H1 (cell line): Measurements from ENCODE around the gene KLHDC1. TPM values are rescaled to one million over a fixed set of nuclear protein-coding genes. Genes with fewer than 3 reads are reported as not detected.

Source experiments
- CTCF ChIA-PET: fragments of 300-600 bp; sonication (Branson Sonifier 250); formaldehyde crosslinking; loops from one replicate; lab custom pipeline; 2021; ENCODE audit not compliant: partially characterized antibody; lab: Charles Lee
- POLR2A ChIA-PET: fragments of 300-600 bp; sonication (Branson Sonifier 250); formaldehyde crosslinking; loops from one replicate; lab custom pipeline; 2021; ENCODE audit warnings: inconsistent platforms; ENCODE audit not compliant: partially characterized antibody; lab: Charles Lee
- DNase-seq, 2 experiments: peaks; one replicate each; pipeline versions ENCODE4 v3.0.0 to v3.0.0-alpha.2; 2010 to 2022; ENCODE audit warnings: low spot score in 2 of 2, low read depth in 1 of 2, mixed read lengths in 1 of 2
- FAIRE-seq: peaks from 2 replicates; lab custom pipeline; 2011; peaks lifted over from hg19 to GRCh38; lab: Jason Lieb, UNC
- H2AFZ ChIP-seq: 2 replicates; pipeline ENCODE4 v1.8.1; 2012; ENCODE audit warnings: low read length, inconsistent platforms
- H2AK5ac ChIP-seq: 2 replicates; pipeline ENCODE4 v1.6.1; 2013; ENCODE audit warnings: low read depth, low read length
- H2BK120ac ChIP-seq: replicated peaks from 2 replicates; pipeline ENCODE3; 2013; ENCODE audit warnings: low read depth, low read length, inconsistent platforms
- H2BK12ac ChIP-seq: 2 replicates; pipeline ENCODE4 v1.6.1; 2013; ENCODE audit warnings: low read depth, low read length
- H2BK15ac ChIP-seq: 2 replicates; pipeline ENCODE4 v1.6.1; 2013; ENCODE audit warnings: low read length
- H2BK20ac ChIP-seq: 2 replicates; pipeline ENCODE4 v1.6.1; 2013; ENCODE audit warnings: low read length
- H2BK5ac ChIP-seq: 2 replicates; pipeline ENCODE4 v1.6.1; 2013; ENCODE audit warnings: low read depth, low read length
- H3K14ac ChIP-seq: 2 replicates; pipeline ENCODE4 v1.6.1; 2013; ENCODE audit warnings: inconsistent platforms; ENCODE audit not compliant: insufficient read length
- H3K18ac ChIP-seq: 2 replicates; pipeline ENCODE4 v1.6.1; 2013; ENCODE audit warnings: low read length; ENCODE audit errors: extremely low read depth
- H3K23ac ChIP-seq: 2 replicates; pipeline ENCODE4 v1.6.1; 2013; ENCODE audit warnings: inconsistent platforms; ENCODE audit not compliant: insufficient read length
- H3K23me2 ChIP-seq: 2 replicates; pipeline ENCODE4 v1.6.1; 2013; ENCODE audit warnings: low read depth, low read length
- H3K27ac ChIP-seq: 2 replicates; pipeline ENCODE4 v1.6.1; 2011; ENCODE audit warnings: low read depth, low read length, inconsistent platforms
- H3K27me3 ChIP-seq, 4 experiments: replicated peaks in 1 of 4; 1 replicate in 1 of 4; 2 replicates in 3 of 4; pipeline versions ENCODE4 v1.6.1 to v1.8.1; 2011 to 2013; ENCODE audit warnings: low read length in 3 of 4, mild to moderate bottlenecking in 3 of 4, inconsistent platforms in 2 of 4, mixed read lengths in 2 of 4, moderate library complexity in 1 of 4; ENCODE audit not compliant: control insufficient read depth in 3 of 4, insufficient read depth in 3 of 4; ENCODE audit errors: extremely low read depth in 1 of 4
- H3K36me3 ChIP-seq, 4 experiments: 2 replicates each; pipeline versions ENCODE4 v1.6.1 to v1.8.1; 2011 to 2013; ENCODE audit warnings: mild to moderate bottlenecking in 4 of 4, low read length in 3 of 4, moderate library complexity in 2 of 4, control low read depth in 1 of 4, inconsistent platforms in 1 of 4; ENCODE audit not compliant: insufficient read depth in 4 of 4, control insufficient read depth in 2 of 4
- H3K4ac ChIP-seq: replicated peaks from 2 replicates; pipeline ENCODE3; 2013; ENCODE audit warnings: low read length, low read depth, mixed read lengths, inconsistent platforms; ENCODE audit not compliant: insufficient read length
- H3K4me1 ChIP-seq, 4 experiments: replicated peaks in 1 of 4; 1 replicate in 1 of 4; 2 replicates in 3 of 4; pipeline versions ENCODE4 v1.6.1 to v1.8.1; 2011 to 2013; ENCODE audit warnings: low read length in 3 of 4, inconsistent platforms in 2 of 4, mixed read lengths in 1 of 4; ENCODE audit not compliant: insufficient read depth in 4 of 4, control insufficient read depth in 3 of 4
- H3K4me2 ChIP-seq, 2 experiments: 2 replicates each; pipeline versions ENCODE4 v1.6.1 to v1.8.1; 2011 to 2013; ENCODE audit warnings: low read depth in 2 of 2, low read length in 2 of 2, control low read depth in 1 of 2, inconsistent platforms in 1 of 2, mild to moderate bottlenecking in 1 of 2; ENCODE audit not compliant: insufficient read depth in 1 of 2
- H3K4me3 ChIP-seq, 4 experiments: fragments of 200-600, 300-600 bp in 1 of 4; sonication (generic), shearing (Covaris generic), sonication (Bioruptor Twin) in 1 of 4; 2 replicates each; pipeline versions ENCODE4 v1.5.1 to v1.8.1; 2011 to 2016; ENCODE audit warnings: low read length in 4 of 4, low read depth in 3 of 4, control low read depth in 2 of 4, inconsistent platforms in 2 of 4, mild to moderate bottlenecking in 2 of 4, mixed read lengths in 1 of 4, moderate library complexity in 1 of 4; ENCODE audit not compliant: insufficient read depth in 2 of 4; ENCODE audit errors: extremely low read depth in 1 of 4
- H3K56ac ChIP-seq: replicated peaks from 2 replicates; pipeline ENCODE3; 2013; ENCODE audit warnings: low read depth, mild to moderate bottlenecking, mixed read lengths, low read length, inconsistent platforms; ENCODE audit not compliant: insufficient read length
- H3K79me1 ChIP-seq: 2 replicates; pipeline ENCODE4 v1.6.1; 2013; ENCODE audit warnings: low read depth, low read length, control low read depth
- H3K79me2 ChIP-seq, 2 experiments: 2 replicates each; pipeline versions ENCODE4 v1.6.1 to v1.8.1; 2012 to 2013; ENCODE audit warnings: low read length in 2 of 2, mild to moderate bottlenecking in 2 of 2, inconsistent platforms in 1 of 2; ENCODE audit not compliant: insufficient read depth in 2 of 2, control insufficient read depth in 1 of 2
- H3K9ac ChIP-seq, 4 experiments: replicated peaks in 1 of 4; 1 replicate in 1 of 4; 2 replicates in 3 of 4; pipeline versions ENCODE4 v1.6.1 to v1.8.1; 2011 to 2013; ENCODE audit warnings: low read depth in 3 of 4, low read length in 3 of 4, control low read depth in 2 of 4, mild to moderate bottlenecking in 2 of 4, moderate library complexity in 2 of 4, inconsistent platforms in 1 of 4; ENCODE audit errors: extremely low read depth in 1 of 4
- H3K9me3 ChIP-seq, 2 experiments: 2 replicates each; pipeline versions ENCODE4 v1.6.1 to v1.8.1; 2012 to 2013; ENCODE audit warnings: mild to moderate bottlenecking in 2 of 2, moderate library complexity in 2 of 2, control low read depth in 1 of 2, inconsistent platforms in 1 of 2, low read depth in 1 of 2, low read length in 1 of 2, mixed read lengths in 1 of 2; ENCODE audit not compliant: insufficient read depth in 2 of 2
- H4K20me1 ChIP-seq, 2 experiments: replicated peaks in 1 of 2; 2 replicates each; pipeline versions ENCODE3 to v1.8.1; 2011 to 2013; ENCODE audit warnings: inconsistent platforms in 2 of 2, low read length in 2 of 2, mild to moderate bottlenecking in 1 of 2; ENCODE audit not compliant: insufficient read depth in 2 of 2, control insufficient read depth in 1 of 2
- H4K5ac ChIP-seq: 2 replicates; pipeline ENCODE4 v1.6.1; 2013; ENCODE audit warnings: low read length, low read depth, mixed read lengths, inconsistent platforms; ENCODE audit not compliant: insufficient read length
- H4K8ac ChIP-seq: 2 replicates; pipeline ENCODE4 v1.8.0; 2013; ENCODE audit warnings: mild to moderate bottlenecking, moderate library complexity, low read length, inconsistent platforms; ENCODE audit not compliant: insufficient read depth; ENCODE audit errors: extremely low read depth
- H4K91ac ChIP-seq: replicated peaks from 2 replicates; pipeline ENCODE3; 2013; ENCODE audit warnings: low read length, mixed read lengths, inconsistent platforms; ENCODE audit not compliant: insufficient read length
- GTF2F1 ChIP-seq: IDR thresholded peaks from 2 replicates; pipeline ENCODE4 v1.6.1; 2012; ENCODE audit warnings: low read depth, low read length, improper control_type of control experiment, borderline replicate concordance
- NRF1 ChIP-seq: IDR thresholded peaks from 2 replicates; pipeline ENCODE4 v1.6.1; 2011; ENCODE audit warnings: mild to moderate bottlenecking, low read depth, low read length, improper control_type of control experiment
- SAP30 ChIP-seq: fragments of 300-600 bp; sonication (generic); IDR thresholded peaks from 2 replicates; pipeline ENCODE4 v1.7.1; 2012; ENCODE audit warnings: low read length, moderate library complexity, mild to moderate bottlenecking, inconsistent platforms; ENCODE audit not compliant: insufficient read depth, insufficient replicate concordance
- SIN3A ChIP-seq, 2 experiments: IDR thresholded peaks in 1 of 2; conservative IDR thresholded peaks in 1 of 2; 2 replicates each; pipeline ENCODE4 v1.6.1; 2011 to 2012; ENCODE audit warnings: low read length in 2 of 2, improper control_type of control experiment in 1 of 2, low read depth in 1 of 2, mild to moderate bottlenecking in 1 of 2
- WGBS, 2 experiments: shearing (Covaris generic) in 1 of 2; methylation state at CpG; one replicate each; pipeline versions ENCODE4 v1.1.6 to v1.1.7; 2013 to 2015; ENCODE audit warnings: low lambda C conversion rate in 2 of 2, mixed read lengths in 2 of 2, inconsistent platforms in 1 of 2, low coverage in 1 of 2, missing lambda C conversion rate in 1 of 2; ENCODE audit not compliant: insufficient replicate concordance in 2 of 2, insufficient coverage in 1 of 2, insufficient read length in 1 of 2; ENCODE audit errors: extremely low coverage in 1 of 2, missing lambda C conversion rate in 1 of 2; 5-methylcytosine and 5-hydroxymethylcytosine counted together
- long read RNA-seq, 2 experiments: library from RNA in 1 of 2; library from capped mRNA in 1 of 2; stranded (forward); transcript quantifications; one replicate each; pipeline ENCODE4 v2.0.0, GENCODE V29; 2021; ENCODE audit warnings: inconsistent platforms in 1 of 2
- polyA minus RNA-seq, 3 experiments: library from RNA; depleted of rRNA, polyadenylated mRNA; stranded (reverse); fragments of >200 nt; gene quantifications; 1 replicate in 2 of 3; 2 replicates in 1 of 3; pipeline ENCODE4 v1.2.3, GENCODE V29; 2011
- polyA plus RNA-seq, 7 experiments: library from polyadenylated mRNA; depleted of rRNA in 3 of 7; stranded (reverse) in 5 of 7; unstranded in 2 of 7; fragments of >200 nt in 5 of 7; fragments of 200-250 nt in 2 of 7; gene quantifications; 1 replicate in 5 of 7; 2 replicates in 1 of 7; 4 replicates in 1 of 7; pipeline versions ENCODE4 v1.2.1 to v1.2.3, GENCODE V29; 2011 to 2013; ENCODE audit warnings: missing spikeins in 2 of 7, mixed read lengths in 2 of 7
- total RNA-seq: library from RNA; stranded (reverse); fragmentation: NEBNext Ultra II Directional; extraction: Animal tissue kit (Norgen Biotek cat#: 25700); gene quantifications from 2 replicates; pipeline ENCODE4 v1.2.1, GENCODE V29; 2021
- TF ChIP-seq, protein P1 (sequence below): IDR thresholded peaks from 2 replicates; pipeline ENCODE4 v1.6.1; 2012; ENCODE audit warnings: low read length, inconsistent platforms

KLHDC1 gene
- total RNA-seq, result not detected in 2 replicates
- 0.08 TPM in 1 of 2 replicates, not detected in the other for polyA plus RNA-seq (2011; rRNA removed)
- polyA plus RNA-seq (2011; cell fraction: cytosol; rRNA removed), result 0.09 TPM
- polyA plus RNA-seq (2011; cell fraction: nucleus; rRNA removed), result not detected
- not detected in 4 replicates for polyA plus RNA-seq (2012, experiment 1 of 2)
- polyA plus RNA-seq (2012, experiment 2 of 2), result not detected
- not detected for polyA plus RNA-seq (2013, experiment 1 of 2)
- not detected for polyA plus RNA-seq (2013, experiment 2 of 2)
- polyA minus RNA-seq (2011; rRNA and poly(A)+ RNA removed), result not detected in 2 replicates
- polyA minus RNA-seq (2011; cell fraction: cytosol; rRNA and poly(A)+ RNA removed), result not detected
- polyA minus RNA-seq (2011; cell fraction: nucleus; rRNA and poly(A)+ RNA removed), result not detected
- long read RNA-seq, experiment 1, result 0 reads
- long read RNA-seq, experiment 2, result 0 reads

GRCh38 chr14:49692811-49693734 lies at the start of gene KLHDC1:
Gene KLHDC1 (plus strand): TSS chr14:49693120. CDS start chr14:49693195, 75 bp downstream.
- Histone ChIP-seq H3K79me2 (no peaks in the 10 kb centered on the region), H3K18ac (peak within 1 kb of the TSS; percentile 99), H3K79me1 (no peaks in the 10 kb centered on the region), H4K20me1 (no peaks in the 10 kb centered on the region), H3K4me3 (peak within 1 kb of the TSS; percentile 58 to 89 (median 76)), H3K27ac (peak within 1 kb of the TSS; percentile 33; the same call in 1 of the 2 replicates), H3K23ac (no peak within 1 kb of the TSS), H2BK20ac (0 out of 2 replicates have a peak within 1 kb of the TSS, but pooled peaks have one; percentile 26), H3K9ac (peak within 1 kb of the TSS; percentile 15 to 88 (median 77); a peak in 6 of 7 replicates), H3K14ac (no peak within 1 kb of the TSS), H2BK15ac (peak within 1 kb of the TSS; percentile 89; the same call in 1 of the 2 replicates), H4K91ac (peak within 1 kb of the TSS; percentile 89), H2AK5ac (no peak within 1 kb of the TSS), H2BK120ac (no peak within 1 kb of the TSS), H3K36me3 (no peaks in the 10 kb centered on the region), H3K9me3 (no peaks in the 10 kb centered on the region), H4K5ac (no peak within 1 kb of the TSS), H3K4ac (peak within 1 kb of the TSS; percentile 53), H3K4me2 (peak within 1 kb of the TSS; percentile 83 to 96), H3K56ac (no peak within 1 kb of the TSS), H3K23me2 (peaks cover 10% of the 10 kb centered on the region), H2BK12ac (peak within 1 kb of the TSS; percentile 90; the same call in 1 of the 2 replicates), H3K27me3 (peaks cover 0 to 13% (median 7%) of the 10 kb centered on the region in 4 experiments), H4K8ac (peak within 1 kb of the TSS; percentile 90), H2BK5ac (peak within 1 kb of the TSS; percentile 64; the same call in 1 of the 2 replicates), H2AFZ (peak within 1 kb of the TSS; percentile 84; the same call in 1 of the 2 replicates), H3K4me1 (peaks cover 0 to 9% (median 4%) of the 10 kb centered on the region in 4 experiments; a peak in 6 of 7 replicates)
- 6% methylated on average over 55 of the region's 88 CpGs; no CpG with 5 or more reads in 1 of the 2 experiments for WGBS, 2 experiments
- CTCF ChIA-PET, result interaction anchor here (0.7 kb wide), 1 partner anchor 64 kb away, joined by 3 read pairs; no protein-coding TSS in a partner anchor
- POLR2A ChIA-PET, result interaction anchor here (0.6 to 3.1 kb wide), 10 partner anchors 13 to 190 kb away, joined by 3 to 30 read pairs (median 3); partner anchors contain the start of genes DNAAF2, KLHDC2 and LRR1
- no peak for FAIRE-seq
- DNase-seq, result peak in 1 of 2 experiments; percentile 77
- TF ChIP-seq, protein P1, sequence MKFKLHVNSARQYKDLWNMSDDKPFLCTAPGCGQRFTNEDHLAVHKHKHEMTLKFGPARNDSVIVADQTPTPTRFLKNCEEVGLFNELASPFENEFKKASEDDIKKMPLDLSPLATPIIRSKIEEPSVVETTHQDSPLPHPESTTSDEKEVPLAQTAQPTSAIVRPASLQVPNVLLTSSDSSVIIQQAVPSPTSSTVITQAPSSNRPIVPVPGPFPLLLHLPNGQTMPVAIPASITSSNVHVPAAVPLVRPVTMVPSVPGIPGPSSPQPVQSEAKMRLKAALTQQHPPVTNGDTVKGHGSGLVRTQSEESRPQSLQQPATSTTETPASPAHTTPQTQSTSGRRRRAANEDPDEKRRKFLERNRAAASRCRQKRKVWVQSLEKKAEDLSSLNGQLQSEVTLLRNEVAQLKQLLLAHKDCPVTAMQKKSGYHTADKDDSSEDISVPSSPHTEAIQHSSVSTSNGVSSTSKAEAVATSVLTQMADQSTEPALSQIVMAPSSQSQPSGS, result no peak; the same call in 1 of the 2 replicates
- TF ChIP-seq NRF1 (no peak), SAP30 (no peak), GTF2F1 (no peak), SIN3A (conservative IDR thresholded peaks at IDR 0.05 in 1 of 2, IDR thresholded peaks at IDR 0.05 in 1 of 2; ENCODE audit: low read depth in 1 of 2, low read length in 2 of 2) (no peak)
